CD8-positive, alpha-beta memory T cell (primary cell): ENCODE measurements around the gene CCBE1. TPM values are rescaled to one million over a fixed set of nuclear protein-coding genes. Genes with fewer than 3 reads are reported as not detected.

Experiments used
- CTCF ChIA-PET: fragments of 350-600 bp; sonication (Branson Sonifier 250); formaldehyde crosslinking; loops from one replicate; lab custom pipeline; 2021; ENCODE audit warnings: antibody characterized with exemption; lab: Charles Lee
- POLR2A ChIA-PET: fragments of 350-600 bp; sonication (Branson Sonifier 250); formaldehyde crosslinking; loops from one replicate; lab custom pipeline; 2021; ENCODE audit warnings: antibody characterized with exemption; lab: Charles Lee
- DNase-seq, 5 donors: peaks; one replicate each; pipeline versions ENCODE4 v3.0.0 to v3.0.0-alpha.2; 2020 to 2022; ENCODE audit warnings: mixed read lengths in 1 of 5
- H3K27ac ChIP-seq: one replicate; pipeline ENCODE4 v1.7.0; 2013; ENCODE audit warnings: low read depth, mild to moderate bottlenecking, low read length, moderate library complexity
- H3K27me3 ChIP-seq: 2 replicates; pipeline ENCODE4 v1.7.0; 2013; ENCODE audit warnings: low read length, mild to moderate bottlenecking; ENCODE audit not compliant: insufficient read depth, poor library complexity, severe bottlenecking
- H3K36me3 ChIP-seq: 2 replicates; pipeline ENCODE4 v1.7.0; 2013; ENCODE audit warnings: mild to moderate bottlenecking, low read length, moderate library complexity; ENCODE audit not compliant: insufficient read depth
- H3K4me1 ChIP-seq: 2 replicates; pipeline ENCODE4 v1.7.0; 2013; ENCODE audit warnings: mild to moderate bottlenecking, low read length, moderate library complexity; ENCODE audit not compliant: insufficient read depth
- H3K4me3 ChIP-seq: 2 replicates; pipeline ENCODE4 v1.7.0; 2013; ENCODE audit warnings: mild to moderate bottlenecking, low read length
- H3K9me3 ChIP-seq: 2 replicates; pipeline ENCODE4 v1.7.0; 2013; ENCODE audit warnings: mild to moderate bottlenecking, low read length
- H3K27ac Mint-ChIP-seq, 8 donors: one replicate each; pipeline ENCODE4 v1.8.0; 2020 to 2021; ENCODE audit warnings: mixed read lengths in 8 of 8, mild to moderate bottlenecking in 6 of 8, inconsistent platforms in 3 of 8, moderate library complexity in 3 of 8
- H3K27me3 Mint-ChIP-seq, 2 donors: one replicate each; pipeline ENCODE4 v1.8.0; 2020 to 2021; ENCODE audit warnings: mixed read lengths in 2 of 2, mild to moderate bottlenecking in 1 of 2, moderate library complexity in 1 of 2
- H3K36me3 Mint-ChIP-seq, 3 donors: one replicate each; pipeline ENCODE4 v1.8.0; 2020 to 2021; ENCODE audit warnings: mixed read lengths in 3 of 3, inconsistent platforms in 1 of 3, mild to moderate bottlenecking in 1 of 3
- H3K4me1 Mint-ChIP-seq, 3 donors: one replicate each; pipeline ENCODE4 v1.8.0; 2020 to 2021; ENCODE audit warnings: mixed read lengths in 3 of 3, inconsistent platforms in 1 of 3, mild to moderate bottlenecking in 1 of 3
- H3K4me3 Mint-ChIP-seq, 7 donors: one replicate each; pipeline ENCODE4 v1.8.0; 2020 to 2021; ENCODE audit warnings: mixed read lengths in 7 of 7, mild to moderate bottlenecking in 6 of 7, moderate library complexity in 4 of 7, inconsistent platforms in 2 of 7
- H3K9me3 Mint-ChIP-seq, 5 donors: one replicate each; pipeline ENCODE4 v1.8.0; 2020 to 2022; ENCODE audit warnings: mixed read lengths in 5 of 5, mild to moderate bottlenecking in 3 of 5, moderate library complexity in 2 of 5, inconsistent platforms in 1 of 5
- polyA plus RNA-seq: library from polyadenylated mRNA; unstranded; fragments of 300-500 nt; fragmentation: Illumina TruSeq; gene quantifications from one replicate; pipeline ENCODE4 v1.2.3, GENCODE V29; 2021
- total RNA-seq, 2 experiments: library from RNA; stranded (reverse); gene quantifications; one replicate each; pipeline ENCODE4 v1.2.3, GENCODE V29; 2021

Gene CCBE1
- total and polyA plus RNA-seq, 3 experiments from 2014 or later, result not detected

- H3K9me3 Mint-ChIP-seq, result peaks cover 0 to 4% (median 0%) of the 10 kb centered on the region in 5 donors
- Histone ChIP-seq H3K4me3 (no peak overlapping the region), H3K9me3 (no peaks in the 10 kb centered on the region), H3K27ac (no peak overlapping the region), H3K27me3 (no peaks in the 10 kb centered on the region), H3K4me1 (no peaks in the 10 kb centered on the region), H3K36me3 (no peaks in the 10 kb centered on the region)
- H3K4me3 Mint-ChIP-seq, result no peak overlapping the region
- POLR2A ChIA-PET, result no interaction called here
- CTCF ChIA-PET, result no interaction called here
- no peaks in the 10 kb centered on the region for H3K4me1 Mint-ChIP-seq
- H3K27me3 Mint-ChIP-seq, result peaks cover 2 to 7% of the 10 kb centered on the region in 2 donors
- DNase-seq, result no peak
- H3K27ac Mint-ChIP-seq, result no peak overlapping the region
- H3K36me3 Mint-ChIP-seq, result no peaks in the 10 kb centered on the region
Observed at GRCh38 chr18:59665057-59666006, 31.9 kb downstream of the CCBE1 start.

GRCh38 chr18:59664329-59664728 is 32.9 kb downstream of the CCBE1 start:
- Histone ChIP-seq H3K4me3 (no peak overlapping the region), H3K36me3 (no peaks in the 10 kb centered on the region), H3K4me1 (no peaks in the 10 kb centered on the region), H3K27me3 (no peaks in the 10 kb centered on the region), H3K9me3 (no peaks in the 10 kb centered on the region), H3K27ac (no peak overlapping the region)
- H3K9me3 Mint-ChIP-seq, result peaks cover 0 to 4% (median 0%) of the 10 kb centered on the region in 5 donors
- peaks cover 2 to 7% of the 10 kb centered on the region in 2 donors for H3K27me3 Mint-ChIP-seq
- DNase-seq, result no peak
- H3K36me3 Mint-ChIP-seq, result no peaks in the 10 kb centered on the region
- no peak overlapping the region for H3K4me3 Mint-ChIP-seq
- H3K4me1 Mint-ChIP-seq, result no peaks in the 10 kb centered on the region
- ChIA-PET POLR2A (no interaction called here), CTCF (no interaction called here)
- no peak overlapping the region for H3K27ac Mint-ChIP-seq

DNA sequence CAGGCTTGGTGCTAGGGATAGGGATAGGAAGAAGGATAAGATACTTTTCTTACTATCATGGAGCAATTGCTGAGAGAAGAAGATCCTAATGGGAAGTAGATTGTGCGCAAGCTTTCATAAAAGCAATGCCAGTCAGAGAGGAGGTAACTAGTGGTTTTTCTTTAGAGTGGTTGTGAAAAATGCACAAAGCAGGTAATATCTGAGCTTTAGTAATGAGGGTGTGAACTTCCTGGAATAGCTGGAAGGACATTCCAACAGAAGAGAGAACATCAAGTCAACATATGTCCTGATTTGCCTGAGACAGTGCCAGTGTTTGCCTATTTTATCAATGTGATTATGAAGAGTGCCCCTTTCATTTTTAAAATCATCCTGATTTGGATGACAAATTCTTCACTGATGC is 34.1 kb downstream of the CCBE1 start:
- no peaks in the 10 kb centered on the region for H3K36me3 Mint-ChIP-seq
- H3K27me3 ChIP-seq, result no peaks in the 10 kb centered on the region
- H3K27me3 Mint-ChIP-seq, result peaks cover 0 to 4% of the 10 kb centered on the region in 2 donors
- no peak overlapping the region for H3K27ac ChIP-seq
- no peaks in the 10 kb centered on the region for H3K4me1 ChIP-seq
- H3K9me3 Mint-ChIP-seq, result peaks cover 0 to 4% (median 0%) of the 10 kb centered on the region in 5 donors
- ChIA-PET POLR2A (no interaction called here), CTCF (no interaction called here)
- H3K4me1 Mint-ChIP-seq, result no peaks in the 10 kb centered on the region
- H3K4me3 ChIP-seq, result no peak overlapping the region
- no peaks in the 10 kb centered on the region for H3K9me3 ChIP-seq
- H3K4me3 Mint-ChIP-seq, result no peak overlapping the region
- no peaks in the 10 kb centered on the region for H3K36me3 ChIP-seq
- DNase-seq, result no peak
- no peak overlapping the region for H3K27ac Mint-ChIP-seq

DNA sequence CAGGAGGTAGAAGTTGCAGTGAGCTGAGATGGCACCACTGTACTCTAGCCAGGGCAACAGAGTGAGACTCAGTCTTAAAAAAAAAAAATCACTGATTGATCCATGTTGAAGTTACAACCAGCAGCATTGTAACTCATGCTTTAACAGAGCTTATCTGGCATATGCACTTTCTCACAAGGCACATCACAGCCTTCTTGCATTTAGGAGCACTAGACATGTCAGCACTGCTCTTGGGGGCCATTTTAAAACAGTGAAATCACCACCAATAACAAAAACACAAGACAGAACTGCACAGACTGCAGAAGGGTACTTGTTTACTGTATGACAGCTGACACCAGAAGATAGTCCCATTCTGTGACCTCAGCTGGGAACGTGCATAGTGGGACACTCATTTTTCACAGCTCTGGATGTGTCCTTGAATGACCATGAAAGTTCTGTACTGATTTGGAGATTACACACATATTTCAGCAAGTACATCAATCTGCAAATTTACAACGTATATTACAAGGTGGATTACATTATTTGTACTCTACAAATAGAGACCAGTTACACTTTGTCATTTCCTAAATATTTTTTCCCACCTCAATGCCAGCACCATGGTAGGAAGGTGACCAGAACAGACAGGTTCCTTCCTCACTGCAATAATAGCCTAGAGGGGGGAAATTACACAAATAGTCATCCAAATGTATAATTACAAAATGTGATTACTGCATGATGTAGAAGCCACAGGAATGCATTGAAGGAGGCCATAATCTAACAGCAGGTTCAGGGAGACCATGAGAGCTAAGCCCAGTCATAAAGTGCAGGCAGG is 35.1 kb downstream of the CCBE1 start:
- no peaks in the 10 kb centered on the region for H3K4me1 ChIP-seq
- no peaks in the 10 kb centered on the region for H3K4me1 Mint-ChIP-seq
- H3K27ac ChIP-seq, result no peak overlapping the region
- DNase-seq, result no peak
- no peak overlapping the region for H3K4me3 Mint-ChIP-seq
- H3K27ac Mint-ChIP-seq, result no peak overlapping the region
- H3K36me3 Mint-ChIP-seq, result no peaks in the 10 kb centered on the region
- CTCF ChIA-PET, result interaction anchor here (0.9 kb wide), 1 partner anchor 27 kb away, joined by 3 read pairs; no protein-coding TSS in a partner anchor
- no peaks in the 10 kb centered on the region for H3K36me3 ChIP-seq
- H3K27me3 Mint-ChIP-seq, result peaks cover 0 to 7% of the 10 kb centered on the region in 2 donors
- H3K4me3 ChIP-seq, result no peak overlapping the region
- H3K9me3 Mint-ChIP-seq, result peaks cover 0 to 4% (median 0%) of the 10 kb centered on the region in 5 donors
- no peaks in the 10 kb centered on the region for H3K27me3 ChIP-seq
- no peaks in the 10 kb centered on the region for H3K9me3 ChIP-seq
- POLR2A ChIA-PET, result no interaction called here

- Histone ChIP-seq H3K36me3 (no peaks in the 10 kb centered on the region), H3K27me3 (no peaks in the 10 kb centered on the region), H3K4me1 (no peaks in the 10 kb centered on the region), H3K9me3 (no peaks in the 10 kb centered on the region), H3K4me3 (no peak overlapping the region), H3K27ac (no peak overlapping the region)
- H3K27ac Mint-ChIP-seq, result no peak overlapping the region
- no peaks in the 10 kb centered on the region for H3K4me1 Mint-ChIP-seq
- H3K9me3 Mint-ChIP-seq, result peaks cover 0 to 4% (median 0%) of the 10 kb centered on the region in 5 donors
- peaks cover 3 to 7% of the 10 kb centered on the region in 2 donors for H3K27me3 Mint-ChIP-seq
- no peak overlapping the region for H3K4me3 Mint-ChIP-seq
- H3K36me3 Mint-ChIP-seq, result no peaks in the 10 kb centered on the region
- CTCF ChIA-PET, result interaction anchor here (0.9 kb wide), 1 partner anchor 26 kb away, joined by 3 read pairs; no protein-coding TSS in a partner anchor
- DNase-seq, result no peak
- POLR2A ChIA-PET, result no interaction called here
Observed at GRCh38 chr18:59660786-59661743, 36.2 kb downstream of the CCBE1 start.

- no peaks in the 10 kb centered on the region for H3K4me1 ChIP-seq
- no peaks in the 10 kb centered on the region for H3K4me1 Mint-ChIP-seq
- H3K9me3 ChIP-seq, result no peaks in the 10 kb centered on the region
- H3K36me3 Mint-ChIP-seq, result no peaks in the 10 kb centered on the region
- no peak overlapping the region for H3K4me3 Mint-ChIP-seq
- POLR2A ChIA-PET, result no interaction called here
- CTCF ChIA-PET, result no interaction called here
- H3K27ac ChIP-seq, result no peak overlapping the region
- no peak overlapping the region for H3K4me3 ChIP-seq
- H3K27me3 Mint-ChIP-seq, result peaks cover 3% of the 10 kb centered on the region in 2 donors
- H3K27ac Mint-ChIP-seq, result no peak overlapping the region
- H3K27me3 ChIP-seq, result no peaks in the 10 kb centered on the region
- DNase-seq, result no peak
- H3K9me3 Mint-ChIP-seq, result peaks cover 0 to 4% (median 0%) of the 10 kb centered on the region in 5 donors
- no peaks in the 10 kb centered on the region for H3K36me3 ChIP-seq
Observed at GRCh38 chr18:59660366-59660765, 36.9 kb downstream of the CCBE1 start.

DNA sequence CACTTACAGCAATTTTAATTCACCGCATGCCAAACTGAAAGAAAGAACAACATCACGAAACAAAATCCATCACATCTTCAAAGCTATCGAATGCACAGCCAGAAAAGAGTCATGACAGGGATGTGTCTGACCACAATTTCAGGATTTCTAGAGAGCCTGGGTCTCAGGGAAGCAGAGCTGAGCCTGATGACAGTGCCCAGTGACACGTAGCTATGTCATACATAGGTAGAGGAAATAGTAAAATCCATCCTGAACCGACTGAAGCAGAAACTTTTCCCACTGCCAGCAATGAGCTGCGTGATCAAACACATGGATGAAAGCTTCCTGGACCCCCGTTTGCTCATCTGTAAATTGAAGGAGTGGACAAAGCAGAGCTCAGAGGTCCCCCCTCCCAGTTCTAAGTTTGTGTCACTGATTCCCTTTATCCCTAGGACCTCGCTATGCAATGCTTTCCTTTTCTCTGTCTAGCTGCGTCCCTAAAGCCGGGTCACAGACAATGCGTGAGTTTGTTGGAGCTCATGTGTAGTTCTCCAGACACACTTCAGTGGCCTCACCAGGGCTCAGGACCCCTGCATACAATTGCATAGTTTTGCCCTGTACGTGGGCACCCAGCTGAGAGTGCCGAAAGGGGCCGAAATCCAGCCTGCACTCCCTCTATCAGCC is 37.6 kb downstream of the CCBE1 start:
- no peaks in the 10 kb centered on the region for H3K27me3 ChIP-seq
- DNase-seq, result no peak
- H3K9me3 ChIP-seq, result no peaks in the 10 kb centered on the region
- CTCF ChIA-PET, result no interaction called here
- Mint-ChIP-seq H3K9me3 (peaks cover 0 to 4% (median 0%) of the 10 kb centered on the region in 5 donors), H3K27me3 (peaks cover 3% of the 10 kb centered on the region in 2 donors), H3K36me3 (no peaks in the 10 kb centered on the region), H3K4me3 (no peak overlapping the region), H3K4me1 (no peaks in the 10 kb centered on the region), H3K27ac (no peak overlapping the region)
- no peak overlapping the region for H3K4me3 ChIP-seq
- H3K27ac ChIP-seq, result no peak overlapping the region
- H3K4me1 ChIP-seq, result no peaks in the 10 kb centered on the region
- H3K36me3 ChIP-seq, result no peaks in the 10 kb centered on the region
- POLR2A ChIA-PET, result no interaction called here
